Kidney (tissue), 14 donors: ENCODE data around the gene PEPD. TPM values are rescaled to one million over a fixed set of nuclear protein-coding genes. Genes with fewer than 3 reads are reported as not detected.
A peak's percentile ranks its signal among the peaks of the same experiment; 100 is the strongest.

Experiments
- DNase-seq, 5 donors: peaks; one replicate each; pipeline ENCODE4 v3.0.0-alpha.2; 2013 to 2020
- FAIRE-seq: peaks from 2 replicates; lab custom pipeline; 2012; peaks lifted over from hg19 to GRCh38; lab: Jason Lieb, UNC
- H3K27ac ChIP-seq, 2 donors: one replicate each; pipeline ENCODE4 v1.7.0; 2013; ENCODE audit warnings: low read depth in 2 of 2, low read length in 2 of 2, inconsistent platforms in 1 of 2
- H3K27me3 ChIP-seq: one replicate; pipeline ENCODE4 v1.7.1; 2013; ENCODE audit warnings: low read length, inconsistent platforms; ENCODE audit not compliant: control insufficient read depth, insufficient read depth
- H3K36me3 ChIP-seq, 3 donors: one replicate each; pipeline versions ENCODE4 v1.7.0 to v1.7.1; 2013; ENCODE audit warnings: low read length in 3 of 3, control low read depth in 1 of 3, inconsistent platforms in 1 of 3; ENCODE audit not compliant: insufficient read depth in 3 of 3, control insufficient read depth in 2 of 3
- H3K4me1 ChIP-seq, 3 donors: one replicate each; pipeline versions ENCODE4 v1.7.0 to v1.7.1; 2013; ENCODE audit warnings: low read length in 3 of 3, inconsistent platforms in 1 of 3, low read depth in 1 of 3; ENCODE audit not compliant: control insufficient read depth in 2 of 3, insufficient read depth in 2 of 3
- H3K4me3 ChIP-seq, 3 donors: one replicate each; pipeline versions ENCODE4 v1.7.0 to v1.8.1; 2013; ENCODE audit warnings: low read length in 3 of 3, control low read depth in 1 of 3, inconsistent platforms in 1 of 3
- H3K9ac ChIP-seq, 3 donors: one replicate each; pipeline versions ENCODE4 v1.7.0 to v1.7.1; 2013; ENCODE audit warnings: low read length in 3 of 3, control low read depth in 1 of 3, inconsistent platforms in 1 of 3
- H3K9me3 ChIP-seq, 3 donors: one replicate each; pipeline versions ENCODE4 v1.7.0 to v1.7.1; 2013; ENCODE audit warnings: low read length in 3 of 3, control low read depth in 1 of 3, inconsistent platforms in 1 of 3; ENCODE audit not compliant: control insufficient read depth in 2 of 3, insufficient read depth in 1 of 3
- intact Hi-C: fragments of 100-400 bp; cut with DNase I; formaldehyde crosslinking; loops from one replicate; pipeline ENCODE4 v1.11.1; 2022
- polyA plus RNA-seq: library from polyadenylated mRNA; stranded (reverse); fragments of 350-450 nt; fragmentation: Illumina TruSeq; extraction: RNeasy Lipid Tissue Mini Kit (QIAGEN cat#74804); gene quantifications from one replicate; pipeline ENCODE4 v1.2.3, GENCODE V29; 2014; ENCODE audit warnings: low read depth, low replicate concordance; ENCODE audit not compliant: insufficient read depth
- total RNA-seq: library from RNA; stranded (reverse); fragmentation: NEBNext Ultra II Directional; extraction: Animal tissue kit (Norgen Biotek cat#: 25700); gene quantifications from one replicate; pipeline ENCODE4 v1.2.1, GENCODE V29; 2021
- TF ChIP-seq, protein P1 (sequence below): IDR thresholded peaks from 3 replicates; pipeline ENCODE4 v1.5.1; 2012; ENCODE audit warnings: mild to moderate bottlenecking, moderate library complexity, borderline replicate concordance; ENCODE audit not compliant: insufficient read depth; ENCODE audit errors: extremely low read depth
- donor health status: control.
- donor health status: control.
- donor health status: control.
- donor health status: control.
- donor health status: control.
- donor health status: DM: yes; HTN: yes; CAD: no.
- donor health status: Normal renal cell carcinoma (clear cell type).

PEPD gene
- total and polyA plus RNA-seq, 2 donors from 2014 or later: 71.4 to 402 TPM

DNA sequence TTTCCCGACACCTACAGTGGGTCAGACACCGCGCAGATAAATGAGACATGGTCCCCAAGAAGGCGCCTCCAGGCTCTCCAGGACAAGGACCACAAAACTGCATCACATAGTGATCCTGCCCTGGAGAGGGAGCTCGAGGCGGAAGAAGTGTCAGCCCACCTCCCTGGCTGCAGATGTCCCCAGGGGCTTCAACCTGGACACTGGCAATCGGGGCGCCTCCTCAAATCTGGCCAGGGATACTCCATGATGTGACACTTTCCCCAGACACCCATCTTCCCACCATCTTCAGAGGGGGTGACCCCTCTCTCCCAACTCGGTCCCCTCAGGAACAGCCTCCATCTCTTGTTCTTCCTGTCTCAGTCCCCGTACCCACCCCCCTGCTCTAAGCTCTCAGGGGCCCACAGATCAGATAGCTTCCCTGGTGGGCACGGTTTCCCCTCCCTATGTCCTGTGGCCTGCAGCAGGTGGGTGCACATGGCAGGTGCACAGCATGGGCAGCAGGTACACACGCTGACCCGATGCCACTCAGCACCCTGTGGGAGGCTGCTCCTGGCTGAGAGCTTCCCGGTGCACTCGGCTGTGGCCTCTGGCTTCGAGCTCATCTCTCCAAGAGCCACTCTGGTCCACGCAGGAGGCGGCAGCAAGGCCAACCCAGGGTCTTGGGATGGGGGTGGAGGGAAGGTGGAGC lies 61.2 kb downstream of the PEPD start:
- no peak for FAIRE-seq
- H3K4me3 ChIP-seq: no peak overlapping the region
- DNase-seq: no peak
- no peak overlapping the region for H3K27ac ChIP-seq
- TF ChIP-seq, protein P1, sequence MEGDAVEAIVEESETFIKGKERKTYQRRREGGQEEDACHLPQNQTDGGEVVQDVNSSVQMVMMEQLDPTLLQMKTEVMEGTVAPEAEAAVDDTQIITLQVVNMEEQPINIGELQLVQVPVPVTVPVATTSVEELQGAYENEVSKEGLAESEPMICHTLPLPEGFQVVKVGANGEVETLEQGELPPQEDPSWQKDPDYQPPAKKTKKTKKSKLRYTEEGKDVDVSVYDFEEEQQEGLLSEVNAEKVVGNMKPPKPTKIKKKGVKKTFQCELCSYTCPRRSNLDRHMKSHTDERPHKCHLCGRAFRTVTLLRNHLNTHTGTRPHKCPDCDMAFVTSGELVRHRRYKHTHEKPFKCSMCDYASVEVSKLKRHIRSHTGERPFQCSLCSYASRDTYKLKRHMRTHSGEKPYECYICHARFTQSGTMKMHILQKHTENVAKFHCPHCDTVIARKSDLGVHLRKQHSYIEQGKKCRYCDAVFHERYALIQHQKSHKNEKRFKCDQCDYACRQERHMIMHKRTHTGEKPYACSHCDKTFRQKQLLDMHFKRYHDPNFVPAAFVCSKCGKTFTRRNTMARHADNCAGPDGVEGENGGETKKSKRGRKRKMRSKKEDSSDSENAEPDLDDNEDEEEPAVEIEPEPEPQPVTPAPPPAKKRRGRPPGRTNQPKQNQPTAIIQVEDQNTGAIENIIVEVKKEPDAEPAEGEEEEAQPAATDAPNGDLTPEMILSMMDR: no peak
- H3K9ac ChIP-seq: no peak overlapping the region
- peaks cover 6 to 13% (median 13%) of the 10 kb centered on the region in 3 donors for H3K36me3 ChIP-seq
- no peaks in the 10 kb centered on the region for H3K9me3 ChIP-seq
- intact Hi-C loops: no loop called here
- H3K4me1 ChIP-seq: no peaks in the 10 kb centered on the region
- no peaks in the 10 kb centered on the region for H3K27me3 ChIP-seq

DNA sequence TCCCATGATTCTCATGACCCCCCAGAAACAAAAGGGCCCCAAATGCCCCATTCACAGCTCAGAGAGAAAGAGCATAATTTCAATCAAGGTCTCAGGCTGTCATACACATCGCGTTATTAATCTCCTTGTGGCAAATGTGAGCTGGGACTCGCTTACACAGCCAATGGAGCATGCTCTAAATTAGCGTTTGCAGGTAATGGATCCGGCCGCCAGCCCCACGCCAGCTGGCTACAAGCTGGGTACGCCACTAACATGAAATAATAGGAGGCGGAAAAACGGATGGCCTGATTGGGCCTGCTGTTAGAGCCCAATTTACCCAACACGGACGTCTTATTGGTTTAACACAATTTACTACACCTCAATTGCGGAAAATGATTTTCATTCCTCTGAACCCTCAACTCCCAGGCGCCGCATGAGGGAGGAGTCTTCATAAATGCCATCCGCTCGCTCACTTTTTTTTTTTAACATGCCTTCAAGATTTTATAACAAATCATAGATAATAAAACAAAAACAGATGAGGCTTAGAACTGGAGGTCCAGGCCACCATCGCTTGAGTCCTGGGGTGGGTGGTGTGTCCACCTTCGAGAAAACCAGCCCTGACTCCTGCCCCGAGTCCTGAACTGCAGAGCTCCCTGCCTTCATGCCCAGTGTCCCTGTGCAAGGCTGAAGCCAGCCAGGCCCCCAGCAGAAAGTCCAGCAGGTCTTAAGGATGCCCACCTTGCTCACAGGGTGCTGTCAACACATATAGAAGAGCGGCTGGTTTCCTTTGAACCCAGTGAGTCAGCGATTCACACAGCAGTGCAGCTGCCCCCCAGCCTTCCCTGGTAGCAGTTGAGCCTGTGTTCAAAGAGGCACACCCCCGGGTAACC lies 62.1 kb downstream of the PEPD start:
- TF ChIP-seq, protein P1: no peak
- no peaks in the 10 kb centered on the region for H3K27me3 ChIP-seq
- no peak for FAIRE-seq
- peak in 1 of 5 donors; percentile 9 for DNase-seq
- H3K4me1 ChIP-seq: no peaks in the 10 kb centered on the region
- H3K9me3 ChIP-seq: no peaks in the 10 kb centered on the region
- intact Hi-C loops: no loop called here
- H3K36me3 ChIP-seq: peaks cover 6 to 13% (median 13%) of the 10 kb centered on the region in 3 donors
- no peak overlapping the region for H3K9ac ChIP-seq
- H3K27ac ChIP-seq: no peak overlapping the region
- H3K4me3 ChIP-seq: no peak overlapping the region

DNA sequence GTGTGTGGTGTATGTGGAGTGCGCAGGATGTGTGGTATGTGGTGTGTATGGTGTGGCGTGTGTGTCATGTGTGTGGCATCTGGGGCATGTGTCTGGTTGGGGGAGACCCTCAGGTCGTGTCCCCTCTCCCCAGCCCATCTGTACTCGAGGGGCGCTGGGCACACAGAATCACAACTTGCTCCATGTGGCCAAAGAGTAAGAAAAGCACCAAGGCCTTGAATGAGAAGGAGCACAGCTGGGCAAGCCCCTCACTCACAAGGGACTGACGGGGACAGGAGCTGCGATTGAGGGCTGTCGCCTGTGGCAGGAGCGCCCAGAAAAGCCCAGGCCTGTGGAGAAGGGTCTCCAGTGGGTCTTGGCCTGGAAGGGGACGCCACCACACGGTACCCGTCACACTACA lies 62.8 kb downstream of the PEPD start:
- Histone ChIP-seq H3K9me3 (no peaks in the 10 kb centered on the region), H3K27me3 (no peaks in the 10 kb centered on the region), H3K9ac (no peak overlapping the region), H3K36me3 (peaks cover 6 to 13% (median 12%) of the 10 kb centered on the region in 3 donors), H3K4me3 (peak overlapping the region in 1 of 3 donors; percentile 30), H3K4me1 (no peaks in the 10 kb centered on the region), H3K27ac (no peak overlapping the region)
- intact Hi-C loops: no loop called here
- FAIRE-seq (no peak), DNase-seq (peak in 3 of 5 donors; percentile 4 to 51 (median 16))
- TF ChIP-seq, protein P1: no peak
